Measurements from ENCODE around the gene POLR1B. TPM values are rescaled to one million over a fixed set of nuclear protein-coding genes. Genes with fewer than 3 reads are reported as not detected.
"Not testable (repeated sequence)": the region's sequence is repeated elsewhere in the genome, so short reads cannot be mapped to it uniquely, and the experiment has no call there.

POLR1B gene
- total and polyA plus RNA-seq, 5 experiments from 2014 or later = 14.9 to 33.8 (median 23.8) TPM

GRCh38 chr2:112607680-112608438, 65.6 kb downstream of the POLR1B start:
- H3K27me3 Mint-ChIP-seq = peaks cover 0 to 4% (median 0%) of the 10 kb centered on the region in 5 donors
- DNase-seq (no peak), ATAC-seq (no peak)
- peak overlapping the region in 1 of 10 donors; percentile 56 for H3K27ac Mint-ChIP-seq
- H3K36me3 Mint-ChIP-seq = peaks cover 0 to 3% (median 0%) of the 10 kb centered on the region in 3 donors
- H3K4me3 Mint-ChIP-seq = no peak overlapping the region
- peaks cover 0 to 1% (median 0%) of the 10 kb centered on the region in 9 donors for H3K9me3 Mint-ChIP-seq
- POLR2A ChIA-PET = no interaction called here
- H3K4me1 Mint-ChIP-seq = peaks cover 0 to 3% (median 0%) of the 10 kb centered on the region in 4 donors

GRCh38 chr2:112609320-112609719, 67.1 kb downstream of the POLR1B start:
- H3K4me3 Mint-ChIP-seq, ATAC-seq, H3K36me3 Mint-ChIP-seq, H3K4me1 Mint-ChIP-seq, POLR2A ChIA-PET, H3K27me3 Mint-ChIP-seq, DNase-seq, H3K9me3 Mint-ChIP-seq: not testable (repeated sequence)
- peak overlapping the region in 1 of 10 donors; percentile 71 for H3K27ac Mint-ChIP-seq

GRCh38 chr2:112612283-112612682, 70.0 kb downstream of the POLR1B start:
- POLR2A ChIA-PET = interaction anchor here (0.6 kb wide), 1 partner anchor 12 kb away, joined by 4 read pairs; no protein-coding TSS in a partner anchor
- not testable (repeated sequence) for ATAC-seq, H3K4me1 Mint-ChIP-seq

GRCh38 chr2:112614201-112614840, 72.1 kb downstream of the POLR1B start:
- no peak for DNase-seq

More at GRCh38 chr2:112612283-112612682, 70.0 kb downstream of the POLR1B start:
- H3K27me3 Mint-ChIP-seq, H3K4me3 Mint-ChIP-seq, H3K27ac Mint-ChIP-seq, H3K9me3 Mint-ChIP-seq, DNase-seq: not testable (repeated sequence)
- peaks cover 0 to 12% (median 5%) of the 10 kb centered on the region in 3 donors for H3K36me3 Mint-ChIP-seq

GRCh38 chr2:112615051-112615450, 72.8 kb downstream of the POLR1B start:
- no peak overlapping the region for H3K27ac Mint-ChIP-seq
- H3K36me3 Mint-ChIP-seq = peaks cover 0 to 11% (median 5%) of the 10 kb centered on the region in 3 donors
- peaks cover 0 to 4% (median 0%) of the 10 kb centered on the region in 5 donors for H3K27me3 Mint-ChIP-seq
- ATAC-seq = no peak
- no peaks in the 10 kb centered on the region for H3K9me3 Mint-ChIP-seq
- peaks cover 0 to 3% (median 0%) of the 10 kb centered on the region in 4 donors for H3K4me1 Mint-ChIP-seq
- H3K4me3 Mint-ChIP-seq = no peak overlapping the region
- POLR2A ChIA-PET = no interaction called here
- no peak for DNase-seq

More at GRCh38 chr2:112614201-112614840, 72.1 kb downstream of the POLR1B start:
- H3K27ac Mint-ChIP-seq = no peak overlapping the region
- no peak overlapping the region for H3K4me3 Mint-ChIP-seq
- peaks cover 0 to 4% (median 0%) of the 10 kb centered on the region in 5 donors for H3K27me3 Mint-ChIP-seq
- ATAC-seq = no peak
- H3K36me3 Mint-ChIP-seq = peaks cover 0 to 11% (median 5%) of the 10 kb centered on the region in 3 donors
- H3K4me1 Mint-ChIP-seq = peaks cover 0 to 3% (median 0%) of the 10 kb centered on the region in 4 donors
- H3K9me3 Mint-ChIP-seq = no peaks in the 10 kb centered on the region
- POLR2A ChIA-PET = no interaction called here

GRCh38 chr2:112615798-112616197, 73.5 kb downstream of the POLR1B start:
- not testable (repeated sequence) for H3K4me1 Mint-ChIP-seq, H3K9me3 Mint-ChIP-seq, H3K27ac Mint-ChIP-seq, H3K27me3 Mint-ChIP-seq, H3K4me3 Mint-ChIP-seq, ATAC-seq, DNase-seq
- peaks cover 0 to 11% (median 5%) of the 10 kb centered on the region in 3 donors for H3K36me3 Mint-ChIP-seq
- POLR2A ChIA-PET = interaction anchor here (0.7 kb wide), 1 partner anchor 55 kb away, joined by 4 read pairs; no protein-coding TSS in a partner anchor

- POLR2A ChIA-PET = no interaction called here
- ATAC-seq (no peak), DNase-seq (no peak)
- no peaks in the 10 kb centered on the region for H3K9me3 Mint-ChIP-seq
- H3K4me3 Mint-ChIP-seq = no peak overlapping the region
- no peak overlapping the region for H3K27ac Mint-ChIP-seq
- peaks cover 0 to 7% (median 5%) of the 10 kb centered on the region in 3 donors for H3K36me3 Mint-ChIP-seq
- peaks cover 0 to 3% (median 0%) of the 10 kb centered on the region in 4 donors for H3K4me1 Mint-ChIP-seq
- no peaks in the 10 kb centered on the region for H3K27me3 Mint-ChIP-seq
These were observed 76.1 kb downstream of the POLR1B start for GRCh38 chr2:112618383-112618782.

- Mint-ChIP-seq H3K4me3 (no peak overlapping the region), H3K27me3 (no peaks in the 10 kb centered on the region), H3K36me3 (no peaks in the 10 kb centered on the region), H3K27ac (no peak overlapping the region), H3K4me1 (peaks cover 2 to 33% (median 20%) of the 10 kb centered on the region in 4 donors), H3K9me3 (no peaks in the 10 kb centered on the region)
- POLR2A ChIA-PET = interaction anchor here (0.7 kb wide), 1 partner anchor 23 kb away, joined by 3 read pairs; no protein-coding TSS in a partner anchor
- DNase-seq = peak in 1 of 10 donors; percentile 26
- ATAC-seq = no peak
These were observed 79.7 kb downstream of the POLR1B start for GRCh38 chr2:112621790-112622527.

- DNase-seq = no peak
- H3K4me1 Mint-ChIP-seq = peaks cover 4 to 38% (median 25%) of the 10 kb centered on the region in 4 donors
- ATAC-seq = no peak
- no peak overlapping the region for H3K27ac Mint-ChIP-seq
- no peaks in the 10 kb centered on the region for H3K27me3 Mint-ChIP-seq
- POLR2A ChIA-PET = interaction anchor here (0.6 to 0.7 kb wide), 2 partner anchors 23 to 49 kb away, joined by 3 read pairs; no protein-coding TSS in a partner anchor
- H3K36me3 Mint-ChIP-seq = no peaks in the 10 kb centered on the region
- H3K4me3 Mint-ChIP-seq = no peak overlapping the region
- no peaks in the 10 kb centered on the region for H3K9me3 Mint-ChIP-seq
These were observed 80.2 kb downstream of the POLR1B start for GRCh38 chr2:112622528-112622849.

GRCh38 chr2:112623913-112624777, 81.9 kb downstream of the POLR1B start:
- H3K9me3 Mint-ChIP-seq = no peaks in the 10 kb centered on the region
- ATAC-seq = peak; percentile 34 to 68
- H3K27me3 Mint-ChIP-seq = no peaks in the 10 kb centered on the region
- H3K4me3 Mint-ChIP-seq = peak overlapping the region in 4 of 10 donors; percentile 1 to 34 (median 30)
- POLR2A ChIA-PET = interaction anchor here (0.6 to 14.0 kb wide), 2 partner anchors 12 to 21 kb away, joined by 4 to 330 read pairs; partner anchors contain the start of gene SLC20A1
- DNase-seq = peak in 8 of 10 donors; percentile 14 to 68 (median 34)
- peaks cover 8 to 51% (median 32%) of the 10 kb centered on the region in 4 donors for H3K4me1 Mint-ChIP-seq
- H3K27ac Mint-ChIP-seq = peak overlapping the region in 7 of 10 donors; percentile 34 to 87 (median 63)
- no peaks in the 10 kb centered on the region for H3K36me3 Mint-ChIP-seq

GRCh38 chr2:112625474-112626114, 83.3 kb downstream of the POLR1B start:
- no peaks in the 10 kb centered on the region for H3K36me3 Mint-ChIP-seq
- H3K4me1 Mint-ChIP-seq = peaks cover 12 to 66% (median 45%) of the 10 kb centered on the region in 4 donors
- H3K9me3 Mint-ChIP-seq = no peaks in the 10 kb centered on the region
- H3K4me3 Mint-ChIP-seq = peak overlapping the region in 4 of 10 donors; percentile 12 to 48 (median 39)
- ATAC-seq = no peak
- peak overlapping the region in 6 of 10 donors; percentile 31 to 93 (median 86) for H3K27ac Mint-ChIP-seq
- POLR2A ChIA-PET = interaction anchor here (1.8 to 14.0 kb wide), 3 partner anchors 19 to 100 kb away, joined by 4 to 330 read pairs (median 4); partner anchors contain the start of gene SLC20A1
- no peaks in the 10 kb centered on the region for H3K27me3 Mint-ChIP-seq
- DNase-seq = peak in 1 of 10 donors; percentile 58
